Activated CD4-positive, alpha-beta T cell treated with anti-CD3 and anti-CD28 coated beads, Interleukin-2, Interleukin-4, amounts not matched to agents 100 ng/mL and 50 ng/mL, durations not matched to agents 16 hours and 8 hours (primary cell): ENCODE data around the gene ZAP70.

ENCODE experiments used
- DNase-seq: peaks from one replicate; pipeline ENCODE4 v3.0.0-alpha.2; 2020; ENCODE audit warnings: low spot score

ZAP70 gene

GRCh38 chr2:97788986-97789644 is 75.7 kb downstream of the ZAP70 start:
- DNase-seq = no peak
